Measurements from ENCODE around the gene SEC14L2.

DNA sequence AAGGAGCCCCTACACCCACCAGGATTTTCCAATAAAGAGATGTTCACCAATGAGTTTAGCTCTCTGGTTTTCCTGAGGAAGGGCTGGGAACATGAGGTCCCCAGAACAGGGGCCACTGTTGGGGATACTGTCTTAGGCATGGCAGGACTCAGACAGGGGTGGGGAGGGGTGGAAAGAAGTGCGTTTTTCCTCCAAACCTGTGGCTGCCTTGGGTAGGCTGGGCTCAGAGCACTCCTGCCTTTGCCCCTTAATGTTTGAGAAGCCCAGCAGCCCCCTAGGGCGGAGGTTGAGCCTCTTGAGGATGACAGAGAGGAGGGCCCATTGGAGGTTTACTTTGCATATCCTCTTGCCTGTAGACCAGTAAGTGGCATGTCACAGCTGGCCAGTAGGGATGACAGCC is 39.4 kb downstream of the SEC14L2 start:
- TF ChIP-seq CTCF (IDR thresholded peaks at IDR 0.05): no peak
- TF ChIP-seq POLR2A (IDR thresholded peaks at IDR 0.05): no peak
- TF ChIP-seq POLR2AphosphoS5 (IDR thresholded peaks at IDR 0.05; ENCODE audit: insufficient read depth in 1 of 2, low read depth in 1 of 2): no peak
